Activated CD4-positive, alpha-beta T cell treated with anti-CD3 and anti-CD28 coated beads, Interleukin-2, Interleukin-4, amounts not matched to agents 100 ng/mL and 50 ng/mL, durations not matched to agents 16 hours and 8 hours (primary cell): Measurements from ENCODE around the gene NT5M.

Source experiments
- DNase-seq: peaks from one replicate; pipeline ENCODE4 v3.0.0-alpha.2; 2020; ENCODE audit warnings: low spot score

Gene NT5M

DNA sequence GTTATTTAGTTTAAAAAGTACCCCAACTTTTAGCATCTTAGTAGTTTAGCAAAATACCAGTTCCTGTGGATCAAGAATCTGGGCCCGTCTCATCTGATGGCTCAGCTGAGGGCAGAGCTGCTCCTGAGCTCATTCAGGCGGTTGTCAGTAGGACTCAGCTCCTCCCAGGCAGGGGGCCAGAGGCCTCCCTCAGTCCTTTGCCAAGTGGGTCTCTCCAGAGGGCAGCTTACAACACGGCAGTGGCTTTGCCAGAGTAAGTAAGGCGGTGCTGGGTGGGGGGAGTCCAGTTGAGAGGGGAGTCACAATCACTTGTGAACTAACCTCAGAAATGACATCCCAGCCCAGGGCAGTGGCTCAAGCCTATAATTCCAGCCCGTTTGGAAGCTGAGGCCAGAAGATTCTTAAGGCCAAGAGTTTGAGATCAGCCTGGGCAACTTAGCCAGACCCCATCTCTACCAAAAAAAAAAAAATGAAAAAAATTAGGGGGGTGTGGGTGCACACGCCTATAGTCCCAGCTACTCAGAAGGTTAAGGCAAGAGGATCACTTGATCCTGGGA, 92.2 kb downstream of the NT5M start:
- DNase-seq, result no peak

- DNase-seq, result no peak
Observed at GRCh38 chr17:17395885-17396284, 92.7 kb downstream of the NT5M start.
